Measurements from ENCODE around the gene VWA2. TPM values are rescaled to one million over a fixed set of nuclear protein-coding genes. Genes with fewer than 3 reads are reported as not detected.

Gene VWA2
- total RNA-seq, 2 experiments from 2014 or later = not detected

DNA sequence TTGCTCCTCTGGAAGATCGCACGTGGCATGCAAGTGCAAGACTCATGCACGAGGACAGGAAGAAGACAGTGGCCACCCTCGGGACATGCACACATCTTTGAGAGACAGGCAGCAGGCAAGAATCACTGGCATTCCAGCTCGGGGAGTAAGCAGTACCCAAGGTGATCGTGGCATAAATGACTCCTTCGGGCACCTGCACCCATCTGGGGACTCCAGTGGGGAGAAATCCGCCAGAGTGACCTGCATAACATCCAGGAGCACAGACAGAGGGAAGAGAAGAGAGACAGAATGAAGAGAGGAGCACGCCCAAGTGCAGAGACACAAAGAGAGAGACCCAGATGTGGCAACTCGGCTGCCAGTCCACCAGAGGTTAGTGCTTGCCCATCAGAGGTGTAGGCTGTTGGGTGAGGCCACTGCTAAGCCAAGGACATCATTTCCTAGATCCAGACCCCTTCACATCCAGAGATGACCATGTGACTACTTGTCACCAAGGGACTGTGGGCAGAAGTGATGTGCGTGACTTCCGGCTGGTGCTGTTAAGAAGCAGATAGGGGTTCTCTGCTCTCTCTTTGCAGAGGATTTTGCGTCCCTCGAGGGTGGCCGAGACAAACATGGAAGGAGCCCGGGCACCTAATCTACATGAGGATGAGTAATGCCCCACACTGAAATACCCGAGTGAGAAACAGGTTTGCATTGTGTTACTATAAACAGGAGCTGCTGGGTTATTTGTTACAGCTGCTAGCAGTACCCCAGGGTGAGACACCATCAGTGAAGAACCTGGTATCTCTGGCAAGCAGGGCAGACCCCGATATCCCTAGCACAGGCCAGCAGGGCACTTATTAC is 80.6 kb downstream of the VWA2 start:
- Mint-ChIP-seq H3K4me1 (ENCODE audit: low read depth) (no peaks in the 10 kb centered on the region), H3K9me3 (no peaks in the 10 kb centered on the region), H3K36me3 (ENCODE audit: low read depth) (no peaks in the 10 kb centered on the region), H3K27me3 (no peaks in the 10 kb centered on the region), H3K4me3 (no peak overlapping the region), H3K27ac (no peak overlapping the region)
- H3K27me3 ChIP-seq (ENCODE audit: control insufficient read depth in 1 of 2, insufficient read depth in 2 of 2, low read length in 2 of 2) = no peaks in the 10 kb centered on the region
- no peak for DNase-seq
- H3K9me3 ChIP-seq (ENCODE audit: control insufficient read depth in 1 of 2, insufficient read depth in 1 of 2, low read length in 2 of 2) = no peaks in the 10 kb centered on the region
- no peak for ATAC-seq (ENCODE audit: poor library complexity)
- intact Hi-C loops (cut with DNase I, micrococcal nuclease) = no loop called here
- H3K36me3 ChIP-seq (ENCODE audit: insufficient read depth, low read length) = no peaks in the 10 kb centered on the region
- no peak overlapping the region for H3K27ac ChIP-seq (ENCODE audit: low read depth in 1 of 2, low read length in 2 of 2)
- POLR2A ChIA-PET = no interaction called here
- TF ChIP-seq, protein P1, sequence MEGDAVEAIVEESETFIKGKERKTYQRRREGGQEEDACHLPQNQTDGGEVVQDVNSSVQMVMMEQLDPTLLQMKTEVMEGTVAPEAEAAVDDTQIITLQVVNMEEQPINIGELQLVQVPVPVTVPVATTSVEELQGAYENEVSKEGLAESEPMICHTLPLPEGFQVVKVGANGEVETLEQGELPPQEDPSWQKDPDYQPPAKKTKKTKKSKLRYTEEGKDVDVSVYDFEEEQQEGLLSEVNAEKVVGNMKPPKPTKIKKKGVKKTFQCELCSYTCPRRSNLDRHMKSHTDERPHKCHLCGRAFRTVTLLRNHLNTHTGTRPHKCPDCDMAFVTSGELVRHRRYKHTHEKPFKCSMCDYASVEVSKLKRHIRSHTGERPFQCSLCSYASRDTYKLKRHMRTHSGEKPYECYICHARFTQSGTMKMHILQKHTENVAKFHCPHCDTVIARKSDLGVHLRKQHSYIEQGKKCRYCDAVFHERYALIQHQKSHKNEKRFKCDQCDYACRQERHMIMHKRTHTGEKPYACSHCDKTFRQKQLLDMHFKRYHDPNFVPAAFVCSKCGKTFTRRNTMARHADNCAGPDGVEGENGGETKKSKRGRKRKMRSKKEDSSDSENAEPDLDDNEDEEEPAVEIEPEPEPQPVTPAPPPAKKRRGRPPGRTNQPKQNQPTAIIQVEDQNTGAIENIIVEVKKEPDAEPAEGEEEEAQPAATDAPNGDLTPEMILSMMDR (IDR thresholded peaks at IDR 0.05) = no peak
- no peak overlapping the region for H3K4me3 ChIP-seq (ENCODE audit: low read length)
- CTCF ChIA-PET = no interaction called here
- no peaks in the 10 kb centered on the region for H3K4me1 ChIP-seq (ENCODE audit: insufficient read depth, low read length)

DNA sequence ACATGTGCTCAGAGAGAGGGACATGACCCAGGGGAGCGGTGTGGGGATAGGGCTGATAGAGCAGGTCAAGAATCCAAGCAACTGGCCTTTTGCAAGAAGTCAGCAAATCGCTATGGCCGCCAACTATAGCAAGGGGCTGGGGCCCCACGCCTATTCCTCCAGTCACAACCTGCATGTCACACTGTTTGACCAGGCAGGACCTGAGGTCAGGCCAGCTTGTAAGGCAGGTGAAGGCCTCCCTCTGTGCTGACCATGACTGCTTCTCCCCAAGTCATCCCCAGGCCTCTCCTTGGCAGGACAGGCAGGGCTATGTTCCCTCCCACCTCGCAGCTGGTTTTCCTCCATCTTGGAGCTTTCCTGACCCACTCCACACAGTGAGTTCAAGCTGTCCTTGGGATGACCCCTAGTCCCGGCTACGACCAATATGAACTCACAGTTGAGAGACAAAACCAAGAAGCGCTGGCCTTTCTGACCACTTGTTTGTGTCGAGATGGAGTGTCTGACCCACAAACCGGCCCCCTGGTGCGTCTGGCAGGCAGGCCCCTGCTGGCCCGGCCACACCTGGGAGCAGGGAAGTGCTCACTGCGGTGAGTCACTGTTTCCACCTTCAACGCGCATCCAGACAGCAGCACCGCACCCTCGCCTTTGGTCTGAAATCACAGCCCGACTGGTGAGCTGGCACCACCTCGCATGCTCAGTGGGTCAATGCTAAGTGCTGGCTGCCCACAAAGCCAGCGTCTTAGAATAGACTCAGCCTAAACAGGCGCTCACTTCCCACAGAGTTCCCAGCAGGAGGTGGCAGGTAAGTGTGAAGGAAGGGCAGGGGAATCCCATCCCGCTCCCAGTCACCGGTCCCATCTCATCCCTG is 81.4 kb downstream of the VWA2 start:
- H3K4me3 ChIP-seq (ENCODE audit: low read length) = no peak overlapping the region
- H3K9me3 ChIP-seq (ENCODE audit: control insufficient read depth in 1 of 2, insufficient read depth in 1 of 2, low read length in 2 of 2) = no peaks in the 10 kb centered on the region
- no peaks in the 10 kb centered on the region for H3K27me3 Mint-ChIP-seq
- POLR2A ChIA-PET = no interaction called here
- ATAC-seq (ENCODE audit: poor library complexity) (no peak), DNase-seq (no peak)
- no peaks in the 10 kb centered on the region for H3K4me1 Mint-ChIP-seq (ENCODE audit: low read depth)
- no peaks in the 10 kb centered on the region for H3K4me1 ChIP-seq (ENCODE audit: insufficient read depth, low read length)
- no peaks in the 10 kb centered on the region for H3K27me3 ChIP-seq (ENCODE audit: control insufficient read depth in 1 of 2, insufficient read depth in 2 of 2, low read length in 2 of 2)
- no peaks in the 10 kb centered on the region for H3K36me3 ChIP-seq (ENCODE audit: insufficient read depth, low read length)
- no peak overlapping the region for H3K4me3 Mint-ChIP-seq
- TF ChIP-seq, protein P1 (IDR thresholded peaks at IDR 0.05) = no peak
- H3K9me3 Mint-ChIP-seq = no peaks in the 10 kb centered on the region
- no peak overlapping the region for H3K27ac ChIP-seq (ENCODE audit: low read depth in 1 of 2, low read length in 2 of 2)
- H3K36me3 Mint-ChIP-seq (ENCODE audit: low read depth) = no peaks in the 10 kb centered on the region
- intact Hi-C loops (cut with DNase I, micrococcal nuclease) = no loop called here
- CTCF ChIA-PET = no interaction called here
- no peak overlapping the region for H3K27ac Mint-ChIP-seq

DNA sequence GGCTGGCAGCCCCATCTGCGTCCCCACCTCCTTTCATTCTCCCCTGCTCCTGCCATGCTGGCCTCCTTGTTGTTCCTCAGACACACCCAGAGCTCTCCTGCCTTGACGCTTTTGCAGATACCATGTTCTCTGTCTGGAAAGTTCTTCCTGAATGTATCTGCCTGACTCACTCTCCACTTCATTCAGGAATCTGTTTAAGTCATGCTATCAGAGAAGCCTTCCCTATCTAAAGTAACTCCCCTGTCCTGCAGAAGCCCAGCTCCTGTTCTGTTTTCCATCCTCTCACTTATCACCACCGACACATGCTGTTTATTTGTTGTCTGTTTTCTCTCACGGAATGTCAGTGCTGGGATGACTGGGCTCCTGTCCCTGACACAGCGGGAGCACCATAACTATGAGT is 83.3 kb downstream of the VWA2 start:
- H3K9me3 Mint-ChIP-seq = no peaks in the 10 kb centered on the region
- ChIA-PET POLR2A (no interaction called here), CTCF (no interaction called here)
- ATAC-seq (ENCODE audit: poor library complexity) = no peak
- no peak for DNase-seq
- Histone ChIP-seq H3K4me3 (ENCODE audit: low read length) (no peak overlapping the region), H3K9me3 (ENCODE audit: control insufficient read depth in 1 of 2, insufficient read depth in 1 of 2, low read length in 2 of 2) (no peaks in the 10 kb centered on the region), H3K4me1 (ENCODE audit: insufficient read depth, low read length) (no peaks in the 10 kb centered on the region), H3K36me3 (ENCODE audit: insufficient read depth, low read length) (no peaks in the 10 kb centered on the region), H3K27ac (ENCODE audit: low read depth in 1 of 2, low read length in 2 of 2) (no peak overlapping the region), H3K27me3 (ENCODE audit: control insufficient read depth in 1 of 2, insufficient read depth in 2 of 2, low read length in 2 of 2) (no peaks in the 10 kb centered on the region)
- H3K4me1 Mint-ChIP-seq (ENCODE audit: low read depth) = no peaks in the 10 kb centered on the region
- H3K27ac Mint-ChIP-seq = no peak overlapping the region
- no peaks in the 10 kb centered on the region for H3K27me3 Mint-ChIP-seq
- TF ChIP-seq, protein P1 (IDR thresholded peaks at IDR 0.05) = no peak
- H3K36me3 Mint-ChIP-seq (ENCODE audit: low read depth) = no peaks in the 10 kb centered on the region
- intact Hi-C loops (cut with DNase I, micrococcal nuclease) = no loop called here
- H3K4me3 Mint-ChIP-seq = no peak overlapping the region

Data from CD4-positive, alpha-beta T cell (primary cell).